DOHH2 (cell line): ENCODE measurements around the gene PDF.

ENCODE experiments used
- EZH2phosphoT487 ChIP-seq: fragments of 200-600 bp; sonication (generic); IDR thresholded peaks from 2 replicates; pipeline ENCODE4 v1.6.1; 2017; ENCODE audit warnings: borderline replicate concordance, mild to moderate bottlenecking, antibody characterized with exemption, low read length, moderate library complexity, mixed read lengths
- TF ChIP-seq, protein P1 (sequence below): fragments of 200-600 bp; sonication (generic); IDR thresholded peaks from one replicate; pipeline ENCODE4 v1.5.1; 2014; ENCODE audit warnings: antibody characterized with exemption, mild to moderate bottlenecking, low read depth, low read length; ENCODE audit not compliant: poor library complexity, severe bottlenecking

DNA sequence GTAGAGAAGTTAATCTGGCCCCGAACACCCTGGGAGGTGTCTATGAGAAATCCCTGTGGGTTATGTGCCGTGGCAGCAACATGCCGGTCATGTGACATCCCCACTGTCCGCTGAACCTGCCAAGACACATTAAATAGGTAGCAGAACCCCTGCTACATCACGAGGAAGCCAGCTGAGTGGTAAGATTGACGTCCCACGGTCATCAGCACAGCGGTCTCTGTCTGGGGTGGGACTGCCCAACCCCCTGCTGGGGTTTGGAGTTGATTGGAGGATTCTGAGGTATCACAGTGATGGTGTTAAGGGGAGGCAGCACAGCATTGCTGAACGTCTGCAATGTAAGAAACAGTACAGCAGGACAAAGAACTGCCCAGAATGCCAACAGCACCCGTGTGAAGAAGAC lies 19.1 kb upstream of the PDF start:
- TF ChIP-seq, protein P1, sequence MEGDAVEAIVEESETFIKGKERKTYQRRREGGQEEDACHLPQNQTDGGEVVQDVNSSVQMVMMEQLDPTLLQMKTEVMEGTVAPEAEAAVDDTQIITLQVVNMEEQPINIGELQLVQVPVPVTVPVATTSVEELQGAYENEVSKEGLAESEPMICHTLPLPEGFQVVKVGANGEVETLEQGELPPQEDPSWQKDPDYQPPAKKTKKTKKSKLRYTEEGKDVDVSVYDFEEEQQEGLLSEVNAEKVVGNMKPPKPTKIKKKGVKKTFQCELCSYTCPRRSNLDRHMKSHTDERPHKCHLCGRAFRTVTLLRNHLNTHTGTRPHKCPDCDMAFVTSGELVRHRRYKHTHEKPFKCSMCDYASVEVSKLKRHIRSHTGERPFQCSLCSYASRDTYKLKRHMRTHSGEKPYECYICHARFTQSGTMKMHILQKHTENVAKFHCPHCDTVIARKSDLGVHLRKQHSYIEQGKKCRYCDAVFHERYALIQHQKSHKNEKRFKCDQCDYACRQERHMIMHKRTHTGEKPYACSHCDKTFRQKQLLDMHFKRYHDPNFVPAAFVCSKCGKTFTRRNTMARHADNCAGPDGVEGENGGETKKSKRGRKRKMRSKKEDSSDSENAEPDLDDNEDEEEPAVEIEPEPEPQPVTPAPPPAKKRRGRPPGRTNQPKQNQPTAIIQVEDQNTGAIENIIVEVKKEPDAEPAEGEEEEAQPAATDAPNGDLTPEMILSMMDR, result no peak
- no peak for TF ChIP-seq EZH2phosphoT487
